Astrocyte (in vitro differentiated cells and primary cell): ENCODE data around the gene SLC7A5.

ENCODE experiments used
- CTCF ChIP-seq: IDR thresholded peaks from 2 replicates; pipeline ENCODE4 v1.5.1; 2011; ENCODE audit warnings: low read depth, mild to moderate bottlenecking, inconsistent platforms, low read length, moderate library complexity; ENCODE audit not compliant: insufficient read depth
- EZH2 ChIP-seq: IDR thresholded peaks from 2 replicates; pipeline ENCODE4 v1.6.1; 2012; ENCODE audit warnings: mild to moderate bottlenecking, low read length, inconsistent platforms; ENCODE audit not compliant: insufficient read depth

- TF ChIP-seq EZH2 (no peak), CTCF (no peak)
Observed at GRCh38 chr16:87800497-87800896, 68.8 kb downstream of the SLC7A5 start.
